Thymus (tissue), 11 donors: ENCODE results near the gene CLDN1. TPM values are rescaled to one million over a fixed set of nuclear protein-coding genes. Genes with fewer than 3 reads are reported as not detected.
"Not testable (repeated sequence)": the region's sequence is repeated elsewhere in the genome, so short reads cannot be mapped to it uniquely, and the experiment has no call there.

ENCODE experiments used
- DNase-seq, 9 donors: peaks; one replicate each; pipeline ENCODE4 v3.0.0-alpha.2; 2013; ENCODE audit warnings: low spot score in 9 of 9, low read depth in 6 of 9, missing footprints in 1 of 9
- H3K27ac ChIP-seq, 2 donors: one replicate each; pipeline ENCODE4 v1.5.1; 2013; ENCODE audit warnings: control low read depth in 1 of 2, low read depth in 1 of 2, low read length in 1 of 2, mild to moderate bottlenecking in 1 of 2, moderate library complexity in 1 of 2
- H3K27me3 ChIP-seq, 2 donors: one replicate each; pipeline ENCODE4 v1.5.1; 2013; ENCODE audit warnings: low read length in 1 of 2; ENCODE audit not compliant: control insufficient read depth in 2 of 2, insufficient read depth in 1 of 2
- H3K36me3 ChIP-seq, 2 donors: one replicate each; pipeline ENCODE4 v1.5.1; 2013; ENCODE audit warnings: low read length in 1 of 2, mild to moderate bottlenecking in 1 of 2, moderate library complexity in 1 of 2; ENCODE audit not compliant: control insufficient read depth in 2 of 2, insufficient read depth in 2 of 2
- H3K4me1 ChIP-seq, 2 donors: one replicate each; pipeline ENCODE4 v1.5.1; 2013; ENCODE audit warnings: low read length in 2 of 2; ENCODE audit not compliant: control insufficient read depth in 2 of 2, insufficient read depth in 2 of 2
- H3K4me3 ChIP-seq, 2 donors: one replicate each; pipeline ENCODE4 v1.5.1; 2013; ENCODE audit warnings: low read length in 2 of 2, control low read depth in 1 of 2, mild to moderate bottlenecking in 1 of 2
- H3K9me3 ChIP-seq, 2 donors: one replicate each; pipeline ENCODE4 v1.5.1; 2013; ENCODE audit warnings: low read length in 1 of 2, mild to moderate bottlenecking in 1 of 2; ENCODE audit not compliant: control insufficient read depth in 2 of 2, insufficient read depth in 1 of 2
- WGBS: extraction: QIAGEN DNeasy Blood & Tissue Kit; methylation state at CpG from one replicate; pipeline ENCODE4 v1.1.7; 2013; 5-methylcytosine and 5-hydroxymethylcytosine counted together
- polyA plus RNA-seq: library from polyadenylated mRNA; stranded (reverse); fragments of 200-250 nt; gene quantifications from one replicate; pipeline ENCODE4 v1.2.3, GENCODE V29; 2013
- total RNA-seq: library from RNA; stranded (reverse); fragments of 120-200 nt; gene quantifications from one replicate; pipeline ENCODE4 v1.2.4, GENCODE V29; 2013
- donor health status: healthy.

The CLDN1 gene
- total and polyA plus RNA-seq, 2 donors: 9.5 to 62.2 TPM

- no peak for DNase-seq
- Histone ChIP-seq H3K27me3 (no peaks in the 10 kb centered on the region), H3K36me3 (no peaks in the 10 kb centered on the region), H3K9me3 (peaks cover 0 to 7% of the 10 kb centered on the region in 2 donors), H3K27ac (no peak overlapping the region), H3K4me3 (no peak overlapping the region), H3K4me1 (no peaks in the 10 kb centered on the region)
- WGBS: 82% methylated on average over 3 of the region's 3 CpGs
Observed at GRCh38 chr3:190291994-190292584, 30.2 kb downstream of the CLDN1 start.

- Histone ChIP-seq H3K9me3 (peaks cover 0 to 7% of the 10 kb centered on the region in 2 donors), H3K4me1 (no peaks in the 10 kb centered on the region), H3K36me3 (no peaks in the 10 kb centered on the region), H3K27me3 (no peaks in the 10 kb centered on the region), H3K27ac (no peak overlapping the region), H3K4me3 (no peak overlapping the region)
- WGBS: 72% methylated on average over 2 of the region's 2 CpGs
- no peak for DNase-seq
Observed at GRCh38 chr3:190289989-190290388, 32.3 kb downstream of the CLDN1 start.

DNA sequence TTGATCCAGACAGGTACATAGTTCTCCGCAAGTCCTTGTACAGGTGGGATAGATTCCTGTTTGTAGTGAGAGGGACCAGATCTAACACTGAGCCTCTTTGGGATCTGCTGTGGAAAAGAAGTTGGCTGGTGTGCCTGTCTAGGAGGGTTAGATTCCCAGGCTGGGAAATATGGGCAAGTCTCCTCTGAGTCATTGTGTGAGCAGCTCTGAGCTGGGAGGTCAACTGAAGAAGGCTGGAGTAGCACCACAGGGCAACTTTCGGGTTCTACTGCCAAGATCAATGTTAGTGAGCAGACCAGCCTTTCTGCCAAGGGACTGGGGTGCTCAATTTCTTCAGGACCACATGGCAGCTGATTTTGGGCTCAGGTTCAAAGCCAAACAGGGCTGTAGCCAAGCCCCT is 33.4 kb downstream of the CLDN1 start:
- H3K9me3 ChIP-seq: peaks cover 0 to 7% of the 10 kb centered on the region in 2 donors

DNA sequence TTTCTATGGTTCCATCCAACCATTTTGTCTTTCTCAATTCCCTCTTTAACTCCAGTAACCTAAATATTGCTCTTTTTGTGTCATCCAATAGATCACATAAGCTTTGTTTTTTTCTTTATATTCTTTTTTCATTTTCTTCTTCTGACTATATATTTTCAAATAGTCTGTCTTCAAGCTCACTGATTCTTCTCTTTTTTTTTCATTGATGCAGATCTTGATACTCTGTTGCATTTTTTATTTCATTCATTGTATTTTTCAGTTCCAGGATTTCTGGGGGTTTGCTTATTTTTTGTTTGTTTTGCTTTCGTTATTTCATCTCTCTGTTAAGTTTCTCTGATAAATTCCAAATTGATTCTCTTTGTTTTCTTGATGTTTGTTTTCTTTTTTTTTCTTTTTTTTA is 36.2 kb downstream of the CLDN1 start:
- Histone ChIP-seq H3K4me1 (no peaks in the 10 kb centered on the region), H3K36me3 (no peaks in the 10 kb centered on the region), H3K27me3 (no peaks in the 10 kb centered on the region), H3K27ac (no peak overlapping the region), H3K9me3 (no peaks in the 10 kb centered on the region), H3K4me3 (no peak overlapping the region)
- DNase-seq: no peak
- WGBS: 93% methylated on average over 1 of the region's 1 CpG

More for the DNA sequence above, 33.4 kb downstream of the CLDN1 start:
- 93% methylated on average over 2 of the region's 2 CpGs for WGBS
- DNase-seq: no peak
- H3K36me3 ChIP-seq: no peaks in the 10 kb centered on the region
- H3K27me3 ChIP-seq: no peaks in the 10 kb centered on the region
- H3K4me1 ChIP-seq: no peaks in the 10 kb centered on the region
- H3K4me3 ChIP-seq: no peak overlapping the region
- H3K27ac ChIP-seq: no peak overlapping the region

- Histone ChIP-seq H3K4me3 (no peak overlapping the region), H3K4me1 (no peaks in the 10 kb centered on the region), H3K27ac (no peak overlapping the region), H3K36me3 (no peaks in the 10 kb centered on the region), H3K27me3 (no peaks in the 10 kb centered on the region), H3K9me3 (no peaks in the 10 kb centered on the region)
- no peak for DNase-seq
- 89% methylated on average over 4 of the region's 4 CpGs for WGBS
Observed at GRCh38 chr3:190281308-190282051, 40.8 kb downstream of the CLDN1 start.

- no peaks in the 10 kb centered on the region for H3K36me3 ChIP-seq
- no peak for DNase-seq
- H3K4me1 ChIP-seq: no peaks in the 10 kb centered on the region
- H3K27me3 ChIP-seq: no peaks in the 10 kb centered on the region
- no peaks in the 10 kb centered on the region for H3K9me3 ChIP-seq
- no peak overlapping the region for H3K4me3 ChIP-seq
- no peak overlapping the region for H3K27ac ChIP-seq
Observed at GRCh38 chr3:190279690-190280089, 42.6 kb downstream of the CLDN1 start.

DNA sequence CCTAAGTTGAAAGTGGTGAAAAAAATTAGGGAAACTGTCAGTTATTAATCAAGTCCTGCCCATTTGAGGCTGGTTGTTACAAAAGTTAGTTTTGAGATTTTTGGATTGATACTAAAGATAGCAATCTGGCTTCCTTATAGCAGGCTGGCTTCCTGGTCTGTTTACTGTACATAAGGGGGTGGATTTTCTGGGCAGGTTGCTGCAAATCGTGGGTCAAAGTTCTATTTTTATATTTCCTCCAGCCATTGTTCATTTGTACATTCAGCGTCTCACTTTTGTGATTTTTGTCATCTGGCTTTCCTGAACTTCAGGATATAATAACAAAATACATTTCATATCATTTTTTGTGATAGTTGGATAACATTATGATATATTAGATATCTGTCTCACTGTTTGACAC is 49.5 kb downstream of the CLDN1 start:
- DNase-seq: no peak
- no peaks in the 10 kb centered on the region for H3K27me3 ChIP-seq
- 17% methylated on average over 2 of the region's 2 CpGs for WGBS
- no peaks in the 10 kb centered on the region for H3K4me1 ChIP-seq
- H3K9me3 ChIP-seq: no peaks in the 10 kb centered on the region
- H3K27ac ChIP-seq: no peak overlapping the region
- H3K36me3 ChIP-seq: no peaks in the 10 kb centered on the region
- no peak overlapping the region for H3K4me3 ChIP-seq

DNA sequence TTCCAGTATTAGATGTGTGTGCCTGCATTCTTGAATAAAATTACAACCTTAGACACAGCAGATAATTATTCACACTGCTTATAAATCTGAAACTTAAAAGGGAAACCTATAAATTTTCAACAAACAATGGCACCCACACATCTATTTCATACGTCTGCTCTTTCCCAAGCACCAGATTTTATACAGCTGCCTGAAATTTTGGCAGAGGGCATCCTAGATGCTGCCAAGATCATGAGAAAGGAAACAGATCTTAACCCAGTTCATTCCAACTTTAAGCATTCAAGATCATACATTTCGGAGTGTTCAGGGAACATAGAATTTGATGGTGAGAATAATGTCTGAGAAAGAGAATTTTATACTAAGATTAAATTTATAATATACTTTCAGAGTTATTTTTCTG is 53.1 kb downstream of the CLDN1 start:
- 92% methylated on average over 2 of the region's 2 CpGs for WGBS
- DNase-seq: no peak
- H3K27me3 ChIP-seq: no peaks in the 10 kb centered on the region
- no peaks in the 10 kb centered on the region for H3K4me1 ChIP-seq
- H3K4me3 ChIP-seq: no peak overlapping the region
- no peak overlapping the region for H3K27ac ChIP-seq
- no peaks in the 10 kb centered on the region for H3K9me3 ChIP-seq
- no peaks in the 10 kb centered on the region for H3K36me3 ChIP-seq

- H3K36me3 ChIP-seq, H3K4me1 ChIP-seq, H3K27ac ChIP-seq, H3K4me3 ChIP-seq, DNase-seq, H3K9me3 ChIP-seq, H3K27me3 ChIP-seq: not testable (repeated sequence)
- WGBS: 92% methylated on average over 7 of the region's 7 CpGs
Observed at GRCh38 chr3:190267464-190267863, 54.8 kb downstream of the CLDN1 start.
